Activated CD8-positive, alpha-beta memory T cell treated with anti-CD3 and anti-CD28 coated beads for 36 hours (primary cell): ENCODE results near the gene MXD3. TPM values are rescaled to one million over a fixed set of nuclear protein-coding genes. Genes with fewer than 3 reads are reported as not detected.
"Not testable (repeated sequence)": the region's sequence is repeated elsewhere in the genome, so short reads cannot be mapped to it uniquely, and the experiment has no call there.

ENCODE experiments used
- CTCF ChIA-PET: fragments of 350-600 bp; sonication (Branson Sonifier 250); formaldehyde crosslinking; loops from one replicate; lab custom pipeline; 2021; ENCODE audit warnings: antibody characterized with exemption; lab: Charles Lee
- POLR2A ChIA-PET: fragments of 350-600 bp; sonication (Branson Sonifier 250); formaldehyde crosslinking; loops from one replicate; lab custom pipeline; 2021; ENCODE audit warnings: antibody characterized with exemption; lab: Charles Lee
- total RNA-seq, 2 experiments: library from RNA; stranded (reverse); gene quantifications; one replicate each; pipeline ENCODE4 v1.2.3, GENCODE V29; 2021

MXD3 gene
- total RNA-seq, 2 experiments from 2014 or later, result 11.0 to 11.8 TPM

GRCh38 chr5:177350776-177351391 is 39.2 kb upstream of the MXD3 start:
- CTCF ChIA-PET, result interaction anchor here (1.2 to 2.1 kb wide), 5 partner anchors 14 to 41 kb away, joined by 3 to 8 read pairs (median 5); no protein-coding TSS in a partner anchor
- POLR2A ChIA-PET, result interaction anchor here (0.7 to 1.3 kb wide), 3 partner anchors 53 to 165 kb away, joined by 3 read pairs; no protein-coding TSS in a partner anchor

GRCh38 chr5:177349762-177350161 is 38.1 kb upstream of the MXD3 start:
- ChIA-PET POLR2A (no interaction called here), CTCF (interaction anchor here (0.9 to 2.1 kb wide), 4 partner anchors 21 to 106 kb away, joined by 3 to 6 read pairs (median 4); no protein-coding TSS in a partner anchor)

- ChIA-PET CTCF (interaction anchor here (0.9 to 1.5 kb wide), 6 partner anchors 20 to 106 kb away, joined by 3 to 4 read pairs (median 3); no protein-coding TSS in a partner anchor), POLR2A (interaction anchor here (0.6 to 0.7 kb wide), 2 partner anchors 50 to 81 kb away, joined by 6 to 11 read pairs; no protein-coding TSS in a partner anchor)
Observed at GRCh38 chr5:177349362-177349647, 37.6 kb upstream of the MXD3 start.

- CTCF ChIA-PET, result interaction anchor here (0.9 to 1.3 kb wide), 2 partner anchors 10 to 36 kb away, joined by 3 to 5 read pairs; partner anchors contain the start of gene RGS14
- POLR2A ChIA-PET, result no interaction called here
Observed at GRCh38 chr5:177347699-177348098, 36.0 kb upstream of the MXD3 start.

- POLR2A ChIA-PET, result interaction anchor here (0.6 kb wide), 1 partner anchor 43 kb away, joined by 3 read pairs; the partner anchor contains the start of genes PRELID1 and RAB24
- CTCF ChIA-PET, result interaction anchor here (1.0 to 3.6 kb wide), 4 partner anchors 9 to 37 kb away, joined by 3 to 14 read pairs (median 4); partner anchors contain the start of gene RGS14
Observed at GRCh38 chr5:177346820-177347219, 35.1 kb upstream of the MXD3 start.

GRCh38 chr5:177344891-177345290 is 33.2 kb upstream of the MXD3 start:
- CTCF ChIA-PET, result interaction anchor here (0.7 to 3.6 kb wide), 3 partner anchors 27 to 173 kb away, joined by 3 to 14 read pairs (median 6); no protein-coding TSS in a partner anchor
- POLR2A ChIA-PET, result interaction anchor here (0.7 kb wide), 1 partner anchor 9 kb away, joined by 10 read pairs; no protein-coding TSS in a partner anchor

GRCh38 chr5:177343777-177344176 is 32.1 kb upstream of the MXD3 start:
- ChIA-PET CTCF (interaction anchor here (0.7 to 3.6 kb wide), 3 partner anchors 26 to 172 kb away, joined by 3 to 14 read pairs (median 3); no protein-coding TSS in a partner anchor), POLR2A (no interaction called here)

- CTCF ChIA-PET, POLR2A ChIA-PET: not testable (repeated sequence)
Observed at GRCh38 chr5:177343000-177343399, 31.3 kb upstream of the MXD3 start.

GRCh38 chr5:177339107-177339638 is 27.5 kb upstream of the MXD3 start:
- CTCF ChIA-PET, result interaction anchor here (1.4 kb wide), 1 partner anchor 118 kb away, joined by 3 read pairs; no protein-coding TSS in a partner anchor
- POLR2A ChIA-PET, result no interaction called here

- ChIA-PET CTCF (interaction anchor here (1.4 kb wide), 1 partner anchor 119 kb away, joined by 3 read pairs; no protein-coding TSS in a partner anchor), POLR2A (no interaction called here)
Observed at GRCh38 chr5:177338251-177339106, 26.8 kb upstream of the MXD3 start.

- CTCF ChIA-PET, result interaction anchor here (0.7 to 2.0 kb wide), 3 partner anchors 19 to 66 kb away, joined by 4 to 6 read pairs (median 4); no protein-coding TSS in a partner anchor
- POLR2A ChIA-PET, result no interaction called here
Observed at GRCh38 chr5:177336603-177337494, 25.2 kb upstream of the MXD3 start.

GRCh38 chr5:177336112-177336511 is 24.4 kb upstream of the MXD3 start:
- ChIA-PET CTCF (interaction anchor here (0.7 to 2.0 kb wide), 3 partner anchors 18 to 66 kb away, joined by 4 to 6 read pairs (median 4); no protein-coding TSS in a partner anchor), POLR2A (no interaction called here)

GRCh38 chr5:177335701-177336065 is 24.0 kb upstream of the MXD3 start:
- ChIA-PET POLR2A (no interaction called here), CTCF (interaction anchor here (0.7 to 2.0 kb wide), 3 partner anchors 18 to 67 kb away, joined by 4 to 6 read pairs (median 4); no protein-coding TSS in a partner anchor)

GRCh38 chr5:177334781-177335700 is 23.3 kb upstream of the MXD3 start:
- CTCF ChIA-PET, result interaction anchor here (1.7 to 2.0 kb wide), 2 partner anchors 17 to 35 kb away, joined by 4 to 6 read pairs; no protein-coding TSS in a partner anchor
- POLR2A ChIA-PET, result no interaction called here

GRCh38 chr5:177334155-177334551 is 22.5 kb upstream of the MXD3 start:
- POLR2A ChIA-PET, result no interaction called here
- CTCF ChIA-PET, result interaction anchor here (2.2 kb wide), 1 partner anchor 16 kb away, joined by 5 read pairs; no protein-coding TSS in a partner anchor

- POLR2A ChIA-PET, result no interaction called here
- CTCF ChIA-PET, result interaction anchor here (2.2 kb wide), 1 partner anchor 15 kb away, joined by 5 read pairs; no protein-coding TSS in a partner anchor
Observed at GRCh38 chr5:177333420-177334154, 21.9 kb upstream of the MXD3 start.
